AG08396 (cell line): Measurements from ENCODE around the gene ADCY3.

Experiments used
- DNase-seq: peaks from one replicate; pipeline ENCODE4 v3.0.0; 2012; ENCODE audit warnings: low spot score, mixed read lengths

ADCY3 gene

GRCh38 chr2:24903161-24904103 is 16.6 kb downstream of the ADCY3 start:
- no peak for DNase-seq

DNA sequence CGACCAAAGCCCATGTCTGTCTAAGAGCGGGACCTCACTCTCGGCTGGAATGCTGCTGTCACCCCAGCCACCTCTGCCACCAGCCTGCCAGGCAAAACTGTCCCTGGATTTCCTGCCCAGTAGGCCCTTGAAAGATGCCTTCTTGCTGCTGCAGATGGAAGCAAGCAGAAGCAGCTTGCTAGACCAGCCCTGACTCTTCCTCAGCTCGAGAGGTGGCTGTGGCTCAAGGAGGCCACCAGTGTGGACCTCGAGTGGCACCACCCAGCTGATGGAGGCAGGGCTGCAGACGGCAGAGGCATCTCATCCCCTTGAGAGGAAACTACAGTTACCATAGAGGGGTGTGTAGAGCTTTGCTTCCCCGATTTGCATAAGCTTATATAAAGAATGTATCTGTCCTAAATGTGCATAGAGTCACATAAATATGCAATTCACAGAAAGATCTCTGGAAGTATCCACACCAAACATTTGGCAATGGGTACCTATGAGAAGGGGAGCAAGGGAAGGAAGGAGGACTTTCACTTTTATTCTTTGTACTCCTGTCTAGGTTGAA is 20.6 kb downstream of the ADCY3 start:
- no peak for DNase-seq

DNA sequence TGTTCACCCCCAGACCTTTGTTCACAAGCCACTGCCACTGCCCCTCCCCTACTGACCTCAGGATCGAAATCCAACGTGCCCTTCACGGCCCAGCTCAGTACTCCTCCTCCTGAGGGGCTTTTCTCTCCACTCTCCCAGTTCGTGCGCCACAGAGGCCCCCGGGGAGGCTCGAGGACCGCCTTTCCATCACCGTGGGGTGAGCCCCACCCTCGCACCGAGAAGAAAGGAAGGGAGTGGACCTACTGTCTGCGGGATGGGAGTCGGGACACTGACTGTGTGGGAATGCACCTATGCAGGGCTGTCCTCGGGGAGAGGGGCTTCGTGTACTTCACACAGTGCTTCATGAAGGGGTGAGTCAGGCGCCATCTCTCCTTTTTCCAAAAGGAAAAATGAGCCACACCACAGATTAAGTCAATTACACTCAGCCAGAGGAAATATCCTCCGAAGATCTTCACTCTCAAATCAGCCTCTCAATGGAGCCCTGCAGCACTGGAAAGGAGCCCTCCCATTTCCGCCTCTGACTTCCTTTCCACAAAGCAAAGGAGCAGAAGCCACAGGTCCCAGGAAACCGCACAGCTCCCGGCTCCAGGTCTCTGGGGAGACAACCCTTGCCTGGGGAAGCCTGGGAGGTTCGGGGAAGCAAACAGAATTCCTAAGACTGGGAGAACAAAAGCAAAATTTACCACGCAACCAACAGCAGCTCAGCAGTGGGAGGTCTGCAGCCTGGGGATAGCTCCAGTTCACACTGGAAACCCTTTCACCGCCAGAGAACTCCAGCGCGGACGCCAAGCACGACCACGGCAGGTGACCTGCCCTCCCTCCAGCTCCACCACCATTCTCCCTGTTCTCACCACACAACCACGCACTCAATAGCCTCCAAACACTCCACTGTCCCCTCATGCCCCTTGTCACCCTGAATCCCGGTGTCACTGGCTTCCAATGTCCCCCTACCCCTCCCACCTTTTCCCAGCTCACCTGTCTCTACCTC is 21.6 kb downstream of the ADCY3 start:
- no peak for DNase-seq

GRCh38 chr2:24894750-24895149 is 25.3 kb downstream of the ADCY3 start:
- no peak for DNase-seq

GRCh38 chr2:24893934-24894333 is 26.1 kb downstream of the ADCY3 start:
- no peak for DNase-seq

DNA sequence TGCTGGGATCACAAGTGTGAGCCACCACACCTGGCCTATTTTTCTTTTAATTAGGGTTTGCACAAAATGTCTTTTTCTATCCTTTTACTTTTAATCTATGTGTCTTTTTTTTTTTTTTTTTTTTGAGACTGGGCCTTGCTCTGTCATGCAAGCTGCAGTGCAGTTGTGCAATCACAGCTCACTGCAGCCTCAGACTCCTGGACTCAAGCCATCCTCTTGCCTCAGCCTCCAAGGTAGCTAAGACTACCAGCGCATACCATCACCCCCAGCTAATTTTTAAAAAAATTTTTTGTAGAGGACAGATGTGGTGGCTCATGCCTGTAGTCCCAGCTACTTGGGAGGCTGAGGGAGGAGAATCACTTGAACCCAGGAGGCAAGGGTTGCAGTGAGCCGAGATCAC is 27.1 kb downstream of the ADCY3 start:
- no peak for DNase-seq

- no peak for DNase-seq
These were observed 28.8 kb downstream of the ADCY3 start for GRCh38 chr2:24891201-24891600.

DNA sequence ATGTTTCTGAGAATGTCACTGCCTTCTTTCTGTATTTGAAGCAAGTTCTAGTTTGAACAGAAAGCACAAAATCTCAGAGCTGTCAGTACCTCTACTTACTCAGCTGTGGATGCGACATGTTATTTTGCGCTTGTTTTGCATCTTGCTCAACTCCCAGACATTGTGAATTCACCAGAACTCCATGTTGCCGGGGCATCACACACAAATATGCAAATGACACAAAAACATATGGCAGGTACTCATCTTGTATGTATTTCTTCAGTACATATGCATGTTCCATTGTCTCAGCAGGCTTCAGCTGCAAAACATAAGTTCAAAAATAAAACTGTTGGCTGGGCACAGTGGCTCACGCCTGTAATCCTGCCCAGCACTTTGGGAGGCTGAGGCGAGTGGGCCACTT is 30.8 kb downstream of the ADCY3 start:
- no peak for DNase-seq

DNA sequence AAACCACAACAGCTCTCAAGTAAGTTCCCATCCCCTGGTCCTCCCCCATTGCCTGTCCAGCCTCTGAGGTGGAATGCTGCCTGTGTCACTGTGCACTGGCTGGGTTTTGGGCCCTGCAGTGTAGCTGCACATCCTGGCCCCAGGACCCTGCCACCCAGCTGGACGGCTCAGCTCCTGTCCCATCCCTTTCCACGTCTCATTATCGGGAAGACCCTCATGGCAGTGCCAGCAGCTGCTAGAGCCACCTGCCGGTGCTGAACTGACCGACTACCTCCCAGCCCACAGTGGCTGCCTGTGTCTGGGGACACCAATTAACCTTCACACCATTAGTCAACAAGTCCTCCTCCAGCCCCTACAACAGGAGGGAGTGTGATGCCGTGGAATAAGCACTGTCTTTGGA is 31.9 kb downstream of the ADCY3 start:
- DNase-seq: no peak

DNA sequence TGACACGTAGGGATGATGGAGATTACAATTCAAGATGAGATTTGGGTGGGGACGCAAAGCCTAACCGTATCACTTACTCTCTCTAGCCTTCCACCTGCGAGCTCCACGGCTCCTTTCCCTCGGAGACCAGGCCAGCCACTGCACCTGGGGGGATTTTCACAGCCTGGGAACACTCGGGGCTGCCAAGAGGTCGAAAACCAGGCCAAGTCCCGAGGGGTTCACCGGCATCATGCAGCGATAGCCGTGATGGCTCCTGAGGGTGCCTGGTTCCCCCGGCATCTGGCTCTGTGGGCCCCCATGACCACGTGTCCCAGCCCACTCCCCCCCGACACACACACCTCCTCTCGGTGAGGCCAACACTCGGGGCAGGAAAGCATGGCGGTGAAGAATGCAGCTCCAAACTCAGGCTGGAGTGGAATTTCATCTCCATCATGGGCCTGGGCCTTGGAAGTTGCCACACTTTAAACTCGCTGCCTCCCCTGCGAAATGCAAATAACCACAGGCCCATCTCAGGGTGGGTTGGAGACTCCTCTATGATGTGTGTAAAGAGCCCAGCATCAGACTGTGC is 32.6 kb downstream of the ADCY3 start:
- no peak for DNase-seq

DNA sequence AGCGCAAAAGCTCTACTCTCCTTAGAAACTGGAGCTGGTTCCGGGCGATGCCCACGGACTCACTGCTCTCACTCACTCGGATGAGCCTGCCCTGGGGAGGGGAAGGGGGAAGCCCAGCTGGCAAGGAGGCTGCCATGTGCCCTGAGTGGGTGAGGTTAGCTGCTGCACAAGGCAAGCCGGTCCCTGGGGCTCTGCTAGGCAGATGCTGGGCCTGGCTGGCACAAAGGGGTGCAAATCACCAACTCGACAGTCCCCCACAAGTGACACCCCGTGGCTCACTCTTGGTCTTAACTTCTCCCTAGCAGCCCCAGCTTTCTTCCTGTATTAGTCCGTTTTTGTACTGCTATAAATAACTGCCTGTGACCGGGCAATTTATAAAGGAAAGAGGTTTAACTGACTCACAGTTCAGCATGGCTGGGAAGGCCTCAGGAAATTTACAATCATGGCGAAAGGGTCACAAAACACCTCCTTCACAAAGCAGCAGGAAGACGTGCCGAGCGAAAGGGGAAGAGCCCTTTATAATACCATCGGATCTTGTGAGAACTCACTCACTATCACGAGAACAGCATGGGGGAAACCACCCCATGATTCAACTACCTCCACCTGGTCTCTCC is 33.2 kb downstream of the ADCY3 start:
- no peak for DNase-seq

- no peak for DNase-seq
These were observed 33.9 kb downstream of the ADCY3 start for GRCh38 chr2:24886126-24886501.

- DNase-seq: no peak
These were observed 34.6 kb downstream of the ADCY3 start for GRCh38 chr2:24885221-24886125.

DNA sequence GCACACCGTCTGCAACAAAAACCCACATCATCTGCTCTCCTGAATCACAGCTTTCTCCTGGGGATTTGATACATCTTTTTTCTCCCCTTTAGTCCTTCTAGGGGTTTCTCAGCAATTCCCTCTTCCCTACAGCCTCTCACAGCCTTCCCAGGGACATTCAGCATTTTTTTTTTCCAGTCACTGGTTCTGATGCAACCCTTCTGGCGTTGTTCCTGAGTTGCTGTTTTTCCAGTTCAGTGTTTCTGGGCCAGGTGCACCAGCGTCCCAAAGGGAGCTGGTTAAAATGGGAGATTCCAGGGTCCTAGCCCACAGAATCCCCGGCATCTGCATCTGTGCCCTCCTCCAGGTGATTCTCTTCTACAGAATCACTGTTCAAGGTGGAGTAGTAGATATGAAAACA is 36.1 kb downstream of the ADCY3 start:
- peak; percentile 43 for DNase-seq

- no peak for DNase-seq
These were observed 38.4 kb downstream of the ADCY3 start for GRCh38 chr2:24881623-24882022.

- DNase-seq: no peak
These were observed 38.9 kb downstream of the ADCY3 start for GRCh38 chr2:24881158-24881557.

- no peak for DNase-seq
These were observed 41.7 kb downstream of the ADCY3 start for GRCh38 chr2:24878341-24878740.

- DNase-seq: no peak
These were observed 42.4 kb downstream of the ADCY3 start for GRCh38 chr2:24877646-24878045.

DNA sequence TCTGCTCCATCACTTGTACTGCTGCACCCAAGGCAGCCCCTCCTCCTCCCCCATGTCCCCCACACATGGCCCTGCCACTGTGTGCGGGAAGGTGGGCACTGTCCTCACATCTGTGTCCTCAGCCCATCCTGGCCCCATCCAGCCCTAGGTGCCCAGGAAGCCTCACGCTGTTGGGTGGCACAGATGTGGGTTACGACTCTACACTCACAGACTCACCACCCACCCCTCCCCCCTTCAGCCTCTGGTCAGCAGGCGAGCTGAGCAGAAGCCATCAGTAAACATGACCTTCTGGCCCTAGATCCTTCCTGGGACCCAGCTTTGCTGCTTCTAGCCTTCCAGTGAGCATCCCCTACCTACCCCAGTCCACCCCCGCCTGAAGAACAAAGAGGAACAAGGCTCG is 43.0 kb downstream of the ADCY3 start:
- DNase-seq: no peak

DNA sequence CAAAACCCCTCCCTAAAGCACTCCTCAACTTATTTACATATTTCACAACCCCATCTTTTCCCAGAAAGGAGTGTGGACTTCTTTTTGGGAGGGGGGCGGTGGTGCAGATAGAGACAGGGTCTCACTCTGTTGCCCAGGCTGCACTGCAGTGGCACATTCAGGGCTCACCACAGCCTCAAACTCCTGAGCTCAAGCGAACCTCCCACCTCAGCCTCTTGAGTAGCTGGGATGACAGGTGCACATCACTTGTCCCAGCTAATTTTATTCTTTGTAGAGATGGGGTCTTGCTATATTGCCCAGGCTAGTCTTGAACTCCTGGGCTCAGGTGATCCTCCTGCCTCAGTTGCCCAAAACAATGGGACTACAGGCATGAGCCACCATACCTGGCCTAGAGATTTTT is 44.1 kb downstream of the ADCY3 start:
- no peak for DNase-seq

DNA sequence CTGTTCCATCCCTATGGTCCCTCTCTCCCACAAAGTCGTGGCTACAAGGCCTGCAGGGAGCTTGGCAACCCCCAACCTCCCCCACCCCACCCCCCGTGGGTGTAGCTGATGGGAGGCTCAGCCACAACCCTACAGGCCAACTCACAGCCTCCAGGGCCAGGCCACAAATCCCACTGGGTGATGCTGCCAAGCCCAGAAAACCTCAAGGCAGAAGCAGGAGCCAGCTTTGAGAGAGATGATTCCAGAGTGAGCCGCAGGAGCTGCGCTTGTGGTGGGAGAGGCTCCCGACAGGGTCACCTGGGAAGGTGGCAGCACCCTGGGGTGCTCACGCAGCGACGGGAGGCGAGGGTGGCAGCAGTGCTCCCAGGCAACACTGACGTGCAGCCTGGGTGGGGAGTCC is 44.8 kb downstream of the ADCY3 start:
- no peak for DNase-seq
